ENCODE results near the gene HOXD9. TPM values are rescaled to one million over a fixed set of nuclear protein-coding genes. Genes with fewer than 3 reads are reported as not detected.

The HOXD9 gene
- total and polyA plus RNA-seq, 2 of the 8 experiments (the other 6 are each of a cell fraction or from before 2014, with no cell fraction given), result not detected

DNA sequence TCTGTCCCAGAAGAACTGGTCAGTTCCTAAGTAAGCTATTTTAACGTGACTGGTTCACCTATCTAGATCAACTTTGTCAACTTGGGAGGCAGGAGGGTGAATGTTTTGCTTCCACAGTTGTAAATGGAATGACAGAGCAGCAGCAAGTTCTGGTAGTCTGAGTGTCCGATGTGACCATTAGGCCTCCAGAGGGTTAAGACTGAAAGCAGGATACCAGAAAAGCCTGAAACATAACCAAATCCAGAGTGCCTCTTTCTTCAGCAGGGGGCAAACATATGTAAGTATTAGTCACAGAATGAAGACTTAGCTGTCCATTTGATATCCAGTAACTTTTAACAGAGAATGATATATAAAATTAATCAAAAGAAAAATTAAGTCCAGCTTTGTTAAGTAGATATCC, 43.8 kb downstream of the HOXD9 start:
- no peak overlapping the region for H3K9ac ChIP-seq (replicated peaks in 1 of 4; ENCODE audit: extremely low read depth in 1 of 4, low read depth in 3 of 4, low read length in 3 of 4)
- H2BK12ac ChIP-seq (ENCODE audit: low read depth, low read length), result no peak overlapping the region
- H3K18ac ChIP-seq (ENCODE audit: extremely low read depth, low read length), result no peak overlapping the region
- no peak overlapping the region for H2AK5ac ChIP-seq (ENCODE audit: low read depth, low read length)
- no peak overlapping the region for H2BK120ac ChIP-seq (replicated peaks; ENCODE audit: low read depth, low read length)
- peaks cover 0 to 5% (median 0%) of the 10 kb centered on the region in 4 experiments; a peak in 2 of 7 replicates for H3K4me1 ChIP-seq (replicated peaks in 1 of 4; ENCODE audit: control insufficient read depth in 3 of 4, insufficient read depth in 4 of 4, low read length in 3 of 4)
- H3K4ac ChIP-seq (replicated peaks; ENCODE audit: insufficient read length, low read depth, low read length), result no peak overlapping the region
- H3K23ac ChIP-seq (ENCODE audit: insufficient read length), result no peak overlapping the region
- no peaks in the 10 kb centered on the region for H3K36me3 ChIP-seq (ENCODE audit: control insufficient read depth in 2 of 4, insufficient read depth in 4 of 4, low read length in 3 of 4)
- H3K27ac ChIP-seq (ENCODE audit: low read depth, low read length), result no peak overlapping the region
- POLR2A ChIA-PET (ENCODE audit: partially characterized antibody), result no interaction called here
- no peaks in the 10 kb centered on the region for H3K79me2 ChIP-seq (ENCODE audit: control insufficient read depth in 1 of 2, insufficient read depth in 2 of 2, low read length in 2 of 2)
- no peaks in the 10 kb centered on the region for H3K79me1 ChIP-seq (ENCODE audit: low read depth, low read length)
- no peaks in the 10 kb centered on the region for H3K9me3 ChIP-seq (ENCODE audit: insufficient read depth in 2 of 2, low read depth in 1 of 2, low read length in 1 of 2)
- no peak overlapping the region for H3K4me3 ChIP-seq (ENCODE audit: extremely low read depth in 1 of 4, insufficient read depth in 2 of 4, low read depth in 3 of 4, low read length in 4 of 4)
- 30% methylated on average over 2 of the region's 2 CpGs; no CpG with 5 or more reads in 1 of the 2 experiments for WGBS, 2 experiments (ENCODE audit: extremely low coverage in 1 of 2, insufficient coverage in 1 of 2, insufficient read length in 1 of 2, insufficient replicate concordance in 2 of 2, low coverage in 1 of 2, low lambda C conversion rate in 2 of 2, missing lambda C conversion rate in 1 of 2)
- H3K27me3 ChIP-seq (replicated peaks in 1 of 4; ENCODE audit: control insufficient read depth in 3 of 4, extremely low read depth in 1 of 4, insufficient read depth in 3 of 4, low read length in 3 of 4), result peaks cover 96 to 100% (median 100%) of the 10 kb centered on the region in 4 experiments
- CTCF ChIA-PET (ENCODE audit: partially characterized antibody), result interaction anchor here (0.6 to 4.4 kb wide), 5 partner anchors 15 to 388 kb away, joined by 3 to 16 read pairs (median 4); partner anchors contain the start of gene HOXD4
- FAIRE-seq (no peak), DNase-seq (ENCODE audit: low read depth in 1 of 2, low spot score in 2 of 2) (no peak)
- H4K8ac ChIP-seq (ENCODE audit: extremely low read depth, insufficient read depth, low read length), result no peak overlapping the region
- no peak overlapping the region for H2BK15ac ChIP-seq (ENCODE audit: low read length)
- 0 out of 2 replicates have a peak, but pooled peaks cover 2% of the 10 kb centered on the region for H3K23me2 ChIP-seq (ENCODE audit: low read depth, low read length)
- no peak overlapping the region for H4K5ac ChIP-seq (ENCODE audit: insufficient read length, low read depth, low read length)
- H3K56ac ChIP-seq (replicated peaks; ENCODE audit: insufficient read length, low read depth, low read length), result no peak overlapping the region
- H3K14ac ChIP-seq (ENCODE audit: insufficient read length), result no peak overlapping the region
- no peak overlapping the region for H2BK20ac ChIP-seq (ENCODE audit: low read length)
- no peak overlapping the region; a peak in 1 of 4 replicates for H3K4me2 ChIP-seq (ENCODE audit: insufficient read depth in 1 of 2, low read depth in 2 of 2, low read length in 2 of 2)
- H2AFZ ChIP-seq (ENCODE audit: low read length), result no peak overlapping the region
- peaks cover 25 to 42% of the 10 kb centered on the region in 2 experiments for H4K20me1 ChIP-seq (replicated peaks in 1 of 2; ENCODE audit: control insufficient read depth in 1 of 2, insufficient read depth in 2 of 2, low read length in 2 of 2)
- H2BK5ac ChIP-seq (ENCODE audit: low read depth, low read length), result no peak overlapping the region
- H4K91ac ChIP-seq (replicated peaks; ENCODE audit: insufficient read length, low read length), result no peak overlapping the region
- TF ChIP-seq FOSL1 (IDR thresholded peaks at IDR 0.05; ENCODE audit: insufficient read depth, low read depth, low read length), result no peak
- TF ChIP-seq CBX8 (IDR thresholded peaks at IDR 0.05; ENCODE audit: borderline replicate concordance, low read depth, low read length), result no peak; the same call in 1 of the 2 replicates
- no peak for TF ChIP-seq CTBP2 (IDR thresholded peaks at IDR 0.05; ENCODE audit: borderline replicate concordance, insufficient read depth, insufficient read length, low read length)
- TF ChIP-seq POU5F1 (IDR thresholded peaks at IDR 0.05; ENCODE audit: low read depth, low read length), result no peak
- no peak for TF ChIP-seq SUZ12 (IDR thresholded peaks at IDR 0.05; ENCODE audit: low read length)
- TF ChIP-seq SIRT6 (IDR thresholded peaks at IDR 0.05; ENCODE audit: low read length), result no peak
- TF ChIP-seq EGR1 (IDR thresholded peaks at IDR 0.05; ENCODE audit: borderline replicate concordance, low read depth, low read length), result no peak
- TF ChIP-seq EP300 (IDR thresholded peaks at IDR 0.05; ENCODE audit: borderline replicate concordance in 1 of 2, low read depth in 2 of 2, low read length in 2 of 2), result no peak
- TF ChIP-seq MAFK (IDR thresholded peaks at IDR 0.05; ENCODE audit: low read depth, low read length), result no peak
- no peak for TF ChIP-seq PHF8 (conservative IDR thresholded peaks at IDR 0.05; ENCODE audit: low read depth, low read length)
- no peak for TF ChIP-seq SIX5 (IDR thresholded peaks at IDR 0.05; ENCODE audit: low read depth, low read length)
- TF ChIP-seq SP1 (IDR thresholded peaks at IDR 0.05; ENCODE audit: low read depth, low read length), result no peak
- TF ChIP-seq KDM5A (IDR thresholded peaks at IDR 0.05; ENCODE audit: low read length), result no peak
- TF ChIP-seq GTF2F1 (IDR thresholded peaks at IDR 0.05; ENCODE audit: borderline replicate concordance, low read depth, low read length), result no peak
- TF ChIP-seq TCF12 (IDR thresholded peaks at IDR 0.05; ENCODE audit: low read depth, low read length), result no peak
